HL-60 (cell line): ENCODE data around the gene GSN.
A peak's percentile ranks its signal among the peaks of the same experiment; 100 is the strongest.

Experiments
- DNase-seq, 2 experiments: peaks; one replicate each; pipeline ENCODE4 v3.0.0-alpha.2; 2010 to 2020; ENCODE audit warnings: low read depth in 1 of 2, low spot score in 1 of 2
- H3K27ac ChIP-seq: fragments of 250-450 bp; sonication (Bioruptor Pico); replicated peaks from 2 replicates; pipeline ENCODE4 v1.5.1; 2020; ENCODE audit warnings: mild to moderate bottlenecking, moderate library complexity
- H3K27me3 ChIP-seq: fragments of 250-450 bp; sonication (Bioruptor Pico); 2 replicates; pipeline ENCODE4 v1.5.1; 2021; ENCODE audit warnings: mild to moderate bottlenecking, moderate library complexity; ENCODE audit not compliant: insufficient read depth, poor library complexity, severe bottlenecking
- H3K4me3 ChIP-seq: replicated peaks from 2 replicates; pipeline ENCODE4 v1.5.1; 2011; ENCODE audit warnings: mild to moderate bottlenecking, control low read depth, low read length; ENCODE audit not compliant: insufficient read depth
- GABPA ChIP-seq: IDR thresholded peaks from 2 replicates; pipeline ENCODE4 v1.6.1; 2012; ENCODE audit warnings: low read depth
- POLR2AphosphoS5 ChIP-seq: IDR thresholded peaks from 2 replicates; pipeline ENCODE4 v1.6.1; 2012; ENCODE audit warnings: low read depth
- SPI1 ChIP-seq: IDR thresholded peaks from 2 replicates; pipeline ENCODE4 v1.6.1; 2012; ENCODE audit warnings: low read depth, mild to moderate bottlenecking, borderline replicate concordance
- TF ChIP-seq, protein P1 (sequence below): IDR thresholded peaks from one replicate; pipeline ENCODE4 v1.5.1; 2011; ENCODE audit warnings: low read length, control low read depth, inconsistent platforms; ENCODE audit not compliant: insufficient read depth
- TF ChIP-seq, protein P2 (sequence below): IDR thresholded peaks from 2 replicates; pipeline ENCODE4 v1.6.1; 2012; ENCODE audit warnings: low read depth; ENCODE audit not compliant: insufficient replicate concordance

Gene GSN

DNA sequence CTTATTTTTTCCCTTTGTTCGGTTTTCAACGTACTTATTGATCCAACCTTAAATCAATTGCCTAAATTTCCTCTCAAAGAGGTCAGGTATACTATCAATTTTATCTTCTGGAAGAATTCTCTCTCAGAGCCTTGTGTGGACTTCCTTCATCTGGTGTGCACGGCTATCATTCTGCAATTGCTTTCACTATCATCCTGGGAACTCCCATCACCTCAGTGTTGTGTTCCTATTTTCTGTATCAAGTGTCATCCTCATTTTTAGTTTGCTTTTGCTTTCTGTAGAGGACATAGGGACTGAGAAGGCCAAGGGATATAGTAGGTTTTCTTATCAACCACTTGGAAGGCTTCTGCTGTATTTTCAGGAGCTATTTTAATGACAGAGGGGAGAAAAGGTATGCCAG, 90.8 kb downstream of the GSN start:
- Histone ChIP-seq H3K27me3 (no peaks in the 10 kb centered on the region), H3K27ac (peak overlapping the region; percentile 3; the same call in 1 of the 2 replicates), H3K4me3 (no peak overlapping the region)
- no peak for TF ChIP-seq SPI1
- TF ChIP-seq POLR2AphosphoS5 = no peak
- TF ChIP-seq, protein P1, sequence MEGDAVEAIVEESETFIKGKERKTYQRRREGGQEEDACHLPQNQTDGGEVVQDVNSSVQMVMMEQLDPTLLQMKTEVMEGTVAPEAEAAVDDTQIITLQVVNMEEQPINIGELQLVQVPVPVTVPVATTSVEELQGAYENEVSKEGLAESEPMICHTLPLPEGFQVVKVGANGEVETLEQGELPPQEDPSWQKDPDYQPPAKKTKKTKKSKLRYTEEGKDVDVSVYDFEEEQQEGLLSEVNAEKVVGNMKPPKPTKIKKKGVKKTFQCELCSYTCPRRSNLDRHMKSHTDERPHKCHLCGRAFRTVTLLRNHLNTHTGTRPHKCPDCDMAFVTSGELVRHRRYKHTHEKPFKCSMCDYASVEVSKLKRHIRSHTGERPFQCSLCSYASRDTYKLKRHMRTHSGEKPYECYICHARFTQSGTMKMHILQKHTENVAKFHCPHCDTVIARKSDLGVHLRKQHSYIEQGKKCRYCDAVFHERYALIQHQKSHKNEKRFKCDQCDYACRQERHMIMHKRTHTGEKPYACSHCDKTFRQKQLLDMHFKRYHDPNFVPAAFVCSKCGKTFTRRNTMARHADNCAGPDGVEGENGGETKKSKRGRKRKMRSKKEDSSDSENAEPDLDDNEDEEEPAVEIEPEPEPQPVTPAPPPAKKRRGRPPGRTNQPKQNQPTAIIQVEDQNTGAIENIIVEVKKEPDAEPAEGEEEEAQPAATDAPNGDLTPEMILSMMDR = no peak
- TF ChIP-seq, protein P2, sequence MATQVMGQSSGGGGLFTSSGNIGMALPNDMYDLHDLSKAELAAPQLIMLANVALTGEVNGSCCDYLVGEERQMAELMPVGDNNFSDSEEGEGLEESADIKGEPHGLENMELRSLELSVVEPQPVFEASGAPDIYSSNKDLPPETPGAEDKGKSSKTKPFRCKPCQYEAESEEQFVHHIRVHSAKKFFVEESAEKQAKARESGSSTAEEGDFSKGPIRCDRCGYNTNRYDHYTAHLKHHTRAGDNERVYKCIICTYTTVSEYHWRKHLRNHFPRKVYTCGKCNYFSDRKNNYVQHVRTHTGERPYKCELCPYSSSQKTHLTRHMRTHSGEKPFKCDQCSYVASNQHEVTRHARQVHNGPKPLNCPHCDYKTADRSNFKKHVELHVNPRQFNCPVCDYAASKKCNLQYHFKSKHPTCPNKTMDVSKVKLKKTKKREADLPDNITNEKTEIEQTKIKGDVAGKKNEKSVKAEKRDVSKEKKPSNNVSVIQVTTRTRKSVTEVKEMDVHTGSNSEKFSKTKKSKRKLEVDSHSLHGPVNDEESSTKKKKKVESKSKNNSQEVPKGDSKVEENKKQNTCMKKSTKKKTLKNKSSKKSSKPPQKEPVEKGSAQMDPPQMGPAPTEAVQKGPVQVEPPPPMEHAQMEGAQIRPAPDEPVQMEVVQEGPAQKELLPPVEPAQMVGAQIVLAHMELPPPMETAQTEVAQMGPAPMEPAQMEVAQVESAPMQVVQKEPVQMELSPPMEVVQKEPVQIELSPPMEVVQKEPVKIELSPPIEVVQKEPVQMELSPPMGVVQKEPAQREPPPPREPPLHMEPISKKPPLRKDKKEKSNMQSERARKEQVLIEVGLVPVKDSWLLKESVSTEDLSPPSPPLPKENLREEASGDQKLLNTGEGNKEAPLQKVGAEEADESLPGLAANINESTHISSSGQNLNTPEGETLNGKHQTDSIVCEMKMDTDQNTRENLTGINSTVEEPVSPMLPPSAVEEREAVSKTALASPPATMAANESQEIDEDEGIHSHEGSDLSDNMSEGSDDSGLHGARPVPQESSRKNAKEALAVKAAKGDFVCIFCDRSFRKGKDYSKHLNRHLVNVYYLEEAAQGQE = no peak
- no peak for TF ChIP-seq GABPA
- DNase-seq = no peak

DNA sequence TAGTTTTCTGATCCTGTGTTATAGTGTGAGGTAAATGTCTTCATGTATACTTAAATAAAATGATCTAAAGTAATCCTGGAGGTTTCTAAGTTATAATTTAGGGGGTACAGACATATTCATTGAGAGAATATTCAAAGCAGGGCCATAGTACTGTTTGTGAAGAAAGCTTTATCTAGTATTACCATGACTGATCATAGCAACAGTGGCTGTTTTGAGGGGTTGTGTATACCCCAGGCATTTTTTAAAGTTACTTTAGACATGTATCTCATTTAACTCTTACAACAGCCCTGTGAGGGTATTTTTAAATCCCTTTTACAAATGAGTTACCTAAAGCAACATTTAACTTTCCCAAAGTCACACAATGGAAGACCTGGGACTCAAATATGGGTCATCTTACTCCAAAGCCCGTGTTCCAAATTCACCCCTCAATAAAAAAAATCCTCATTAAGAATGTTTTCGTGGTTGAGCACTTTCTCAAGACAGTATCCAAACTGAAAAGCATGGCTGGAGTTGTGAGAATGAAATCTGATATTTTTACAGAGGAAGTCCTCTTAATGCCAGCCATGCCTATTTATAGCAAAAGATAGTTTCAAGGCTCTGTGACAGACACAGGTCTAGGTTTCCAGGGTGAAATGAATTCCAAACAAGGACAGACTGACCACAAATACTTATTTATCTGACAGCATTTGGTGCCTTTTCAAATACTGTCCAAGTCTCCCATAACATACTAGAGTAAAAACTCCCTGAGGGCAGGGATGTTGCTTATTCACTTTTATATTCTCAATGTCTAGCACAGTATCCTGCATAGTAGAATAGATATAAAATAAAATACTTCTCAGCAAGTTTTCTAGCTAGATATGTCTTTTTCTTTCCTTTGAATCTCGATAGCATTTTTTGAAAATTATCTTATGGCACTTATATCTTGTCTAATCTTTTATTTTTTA, 91.7 kb downstream of the GSN start:
- no peaks in the 10 kb centered on the region for H3K27me3 ChIP-seq
- no peak overlapping the region for H3K4me3 ChIP-seq
- TF ChIP-seq, protein P1 = no peak
- TF ChIP-seq, protein P2 = no peak
- no peak for TF ChIP-seq POLR2AphosphoS5
- peak overlapping the region; percentile 3; the same call in 1 of the 2 replicates for H3K27ac ChIP-seq
- DNase-seq = no peak

DNA sequence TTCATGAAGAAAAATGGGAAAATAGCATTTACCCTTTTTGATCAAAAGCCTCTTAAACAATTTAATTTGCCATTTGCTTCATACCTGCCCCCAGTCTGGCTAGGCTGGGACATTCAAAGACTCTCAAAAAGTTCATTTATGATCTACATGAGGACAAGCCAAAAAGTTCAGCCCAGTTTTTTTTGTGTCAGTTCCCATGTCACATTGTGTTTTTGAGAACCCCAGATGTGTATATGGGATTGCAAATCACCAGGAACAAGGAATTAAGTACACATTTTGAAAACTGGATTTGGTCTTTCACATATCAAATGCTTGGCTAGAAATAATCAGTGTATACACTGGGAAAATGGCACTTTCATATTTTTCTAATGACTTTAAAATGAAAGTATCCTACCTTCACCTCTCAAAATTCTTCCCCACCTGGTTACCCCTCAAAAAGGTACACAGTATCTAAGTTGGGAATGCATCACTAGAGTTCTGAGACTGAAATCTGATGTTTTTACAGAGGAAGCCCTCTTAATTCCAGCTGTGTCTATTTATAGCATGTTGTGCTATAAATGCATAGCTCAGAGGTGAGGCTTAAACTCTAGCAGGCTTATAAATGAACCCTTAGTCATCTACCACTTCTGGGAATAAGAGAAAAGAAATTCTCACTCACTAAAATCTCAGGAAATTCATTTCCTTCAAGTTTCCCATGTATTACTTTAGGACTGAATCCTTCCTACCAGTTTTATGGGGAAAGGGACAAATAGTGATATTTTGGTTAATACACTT, 92.8 kb downstream of the GSN start:
- Histone ChIP-seq H3K27me3 (no peaks in the 10 kb centered on the region), H3K4me3 (no peak overlapping the region), H3K27ac (no peak overlapping the region; the same call in 1 of the 2 replicates)
- TF ChIP-seq, protein P2 = no peak
- TF ChIP-seq GABPA = no peak
- no peak for TF ChIP-seq SPI1
- no peak for TF ChIP-seq POLR2AphosphoS5
- TF ChIP-seq, protein P1 = no peak
- no peak for DNase-seq
